ENCODE measurements around the gene CCDC86. TPM values are rescaled to one million over a fixed set of nuclear protein-coding genes. Genes with fewer than 3 reads are reported as not detected.

The CCDC86 gene
- total and polyA plus RNA-seq, 2 of the 4 experiments (the other 2 are of a cell fraction), result 9.5 to 34.0 TPM

DNA sequence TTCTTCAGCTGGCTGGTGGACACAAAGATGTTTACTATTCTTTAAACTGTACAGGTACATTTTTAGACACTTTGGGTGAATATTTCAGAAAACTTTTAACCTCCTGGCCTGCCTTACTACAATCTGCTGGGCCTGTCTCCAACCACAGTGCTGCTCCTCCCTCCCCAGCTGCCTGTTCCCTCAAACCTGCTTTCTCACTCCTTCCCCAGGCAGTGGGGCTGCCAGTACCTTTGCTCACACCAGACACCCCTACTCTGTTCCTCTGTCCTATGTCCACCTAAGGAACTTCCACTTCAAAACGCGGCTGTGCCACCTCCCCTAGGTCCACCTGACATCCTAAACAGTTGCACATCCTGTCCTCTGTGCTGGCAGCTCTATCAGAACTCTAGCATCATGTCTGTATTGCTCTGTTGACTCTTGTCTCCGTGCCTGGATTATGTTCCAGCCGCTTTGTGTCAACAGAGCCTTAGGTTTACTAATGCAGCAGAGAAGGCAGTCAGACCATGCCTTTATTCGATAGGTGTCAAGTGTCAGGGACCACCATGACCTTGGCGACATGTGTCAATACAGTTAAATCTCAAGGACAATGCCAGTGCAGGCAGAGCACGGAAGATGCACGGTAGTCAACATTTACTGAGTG is 38.9 kb downstream of the CCDC86 start:
- POLR2A ChIA-PET (ENCODE audit: unreplicated experiment), result no interaction called here
- Histone ChIP-seq H3K27ac (ENCODE audit: insufficient read depth, low read length) (no peak overlapping the region), H2AFZ (replicated peaks; ENCODE audit: low read length, poor library complexity) (no peak overlapping the region), H3K4me1 (ENCODE audit: control insufficient read depth, insufficient read depth, low read length) (no peaks in the 10 kb centered on the region), H4K91ac (ENCODE audit: insufficient read depth, low read depth, low read length) (no peak overlapping the region), H3K4me3 (ENCODE audit: insufficient read depth, low read depth, low read length) (no peak overlapping the region), H4K5ac (ENCODE audit: low read depth, low read length) (no peak overlapping the region), H2BK20ac (ENCODE audit: low read depth, low read length) (no peak overlapping the region), H4K8ac (ENCODE audit: low read depth in 2 of 2, low read length in 2 of 2) (no peak overlapping the region), H3K27me3 (ENCODE audit: control insufficient read depth, insufficient read depth, low read length) (no peaks in the 10 kb centered on the region), H3K9me1 (ENCODE audit: insufficient read depth, low read length) (no peaks in the 10 kb centered on the region), H3K14ac (replicated peaks; ENCODE audit: low read depth, low read length) (no peak overlapping the region), H3K79me1 (ENCODE audit: low read depth in 1 of 2, low read length in 2 of 2) (no peaks in the 10 kb centered on the region), H3K9me3 (ENCODE audit: control insufficient read depth, insufficient read depth, low read length) (no peaks in the 10 kb centered on the region), H3K4ac (ENCODE audit: low read depth, low read length) (no peak overlapping the region), H2BK120ac (ENCODE audit: low read depth, low read length) (no peak overlapping the region), H3K4me2 (ENCODE audit: low read depth, low read length) (no peak overlapping the region), H3K56ac (ENCODE audit: extremely low read depth, insufficient read depth, low read length) (no peak overlapping the region), H2AK5ac (ENCODE audit: low read depth, low read length) (no peak overlapping the region), H2BK5ac (ENCODE audit: low read depth, low read length, poor library complexity, severe bottlenecking) (no peak overlapping the region), H2AK9ac (replicated peaks; ENCODE audit: low read depth, low read length, poor library complexity) (no peak overlapping the region), H3K23ac (ENCODE audit: low read depth, low read length) (no peak overlapping the region), H3K36me3 (ENCODE audit: control insufficient read depth, insufficient read depth, low read length) (0 out of 2 replicates have a peak, but pooled peaks cover 2% of the 10 kb centered on the region), H3K9ac (ENCODE audit: low read depth, low read length) (no peak overlapping the region), H2BK15ac (ENCODE audit: low read depth, low read length) (no peak overlapping the region), H4K20me1 (ENCODE audit: insufficient read depth, low read length) (no peaks in the 10 kb centered on the region), H3K18ac (ENCODE audit: low read depth, low read length) (no peak overlapping the region)
- no TSS peak for BruUV-seq (replicated peaks)
- dilution Hi-C loops (cut with HindIII; ENCODE audit: low sequenced_read_pairs, unreplicated experiment) (no loop called here), intact Hi-C loops (cut with micrococcal nuclease) (no loop called here), in situ Hi-C loops (cut with MboI; ENCODE audit: low sequenced_read_pairs) (no loop called here)
- 90% methylated on average over 5 of the region's 8 CpGs; no CpG with 5 or more reads in 1 of the 2 experiments for WGBS, 2 experiments (ENCODE audit: extremely low coverage in 2 of 2, insufficient read length in 1 of 2)
- no peak for DNase-seq
- CTCF ChIA-PET, result no interaction called here
- no peak for ATAC-seq (ENCODE audit: low read depth)
- TF ChIP-seq RFX5 (IDR thresholded peaks at IDR 0.05; ENCODE audit: low read depth, low read length), result no peak
- TF ChIP-seq, protein P1, sequence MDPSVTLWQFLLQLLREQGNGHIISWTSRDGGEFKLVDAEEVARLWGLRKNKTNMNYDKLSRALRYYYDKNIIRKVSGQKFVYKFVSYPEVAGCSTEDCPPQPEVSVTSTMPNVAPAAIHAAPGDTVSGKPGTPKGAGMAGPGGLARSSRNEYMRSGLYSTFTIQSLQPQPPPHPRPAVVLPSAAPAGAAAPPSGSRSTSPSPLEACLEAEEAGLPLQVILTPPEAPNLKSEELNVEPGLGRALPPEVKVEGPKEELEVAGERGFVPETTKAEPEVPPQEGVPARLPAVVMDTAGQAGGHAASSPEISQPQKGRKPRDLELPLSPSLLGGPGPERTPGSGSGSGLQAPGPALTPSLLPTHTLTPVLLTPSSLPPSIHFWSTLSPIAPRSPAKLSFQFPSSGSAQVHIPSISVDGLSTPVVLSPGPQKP (IDR thresholded peaks at IDR 0.05; ENCODE audit: borderline replicate concordance, low read depth, low read length), result no peak
- TF ChIP-seq, protein P2, sequence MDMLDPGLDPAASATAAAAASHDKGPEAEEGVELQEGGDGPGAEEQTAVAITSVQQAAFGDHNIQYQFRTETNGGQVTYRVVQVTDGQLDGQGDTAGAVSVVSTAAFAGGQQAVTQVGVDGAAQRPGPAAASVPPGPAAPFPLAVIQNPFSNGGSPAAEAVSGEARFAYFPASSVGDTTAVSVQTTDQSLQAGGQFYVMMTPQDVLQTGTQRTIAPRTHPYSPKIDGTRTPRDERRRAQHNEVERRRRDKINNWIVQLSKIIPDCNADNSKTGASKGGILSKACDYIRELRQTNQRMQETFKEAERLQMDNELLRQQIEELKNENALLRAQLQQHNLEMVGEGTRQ (IDR thresholded peaks at IDR 0.05; ENCODE audit: low read depth, low read length), result no peak
- no peak for TF ChIP-seq POLR2A (IDR thresholded peaks at IDR 0.05; ENCODE audit: low read depth, low read length)
- no peak for TF ChIP-seq BHLHE40 (IDR thresholded peaks at IDR 0.05; ENCODE audit: low read depth, low read length)
- TF ChIP-seq MXI1 (IDR thresholded peaks at IDR 0.05; ENCODE audit: borderline replicate concordance, low read depth, low read length), result no peak
- TF ChIP-seq, protein P3, sequence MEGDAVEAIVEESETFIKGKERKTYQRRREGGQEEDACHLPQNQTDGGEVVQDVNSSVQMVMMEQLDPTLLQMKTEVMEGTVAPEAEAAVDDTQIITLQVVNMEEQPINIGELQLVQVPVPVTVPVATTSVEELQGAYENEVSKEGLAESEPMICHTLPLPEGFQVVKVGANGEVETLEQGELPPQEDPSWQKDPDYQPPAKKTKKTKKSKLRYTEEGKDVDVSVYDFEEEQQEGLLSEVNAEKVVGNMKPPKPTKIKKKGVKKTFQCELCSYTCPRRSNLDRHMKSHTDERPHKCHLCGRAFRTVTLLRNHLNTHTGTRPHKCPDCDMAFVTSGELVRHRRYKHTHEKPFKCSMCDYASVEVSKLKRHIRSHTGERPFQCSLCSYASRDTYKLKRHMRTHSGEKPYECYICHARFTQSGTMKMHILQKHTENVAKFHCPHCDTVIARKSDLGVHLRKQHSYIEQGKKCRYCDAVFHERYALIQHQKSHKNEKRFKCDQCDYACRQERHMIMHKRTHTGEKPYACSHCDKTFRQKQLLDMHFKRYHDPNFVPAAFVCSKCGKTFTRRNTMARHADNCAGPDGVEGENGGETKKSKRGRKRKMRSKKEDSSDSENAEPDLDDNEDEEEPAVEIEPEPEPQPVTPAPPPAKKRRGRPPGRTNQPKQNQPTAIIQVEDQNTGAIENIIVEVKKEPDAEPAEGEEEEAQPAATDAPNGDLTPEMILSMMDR (conservative IDR thresholded peaks at IDR 0.05; ENCODE audit: low read depth, low read length), result no peak
- TF ChIP-seq CEBPB (IDR thresholded peaks at IDR 0.05; ENCODE audit: low read depth, low read length), result no peak
- TF ChIP-seq MAFK (IDR thresholded peaks at IDR 0.05; ENCODE audit: low read depth, low read length), result no peak
- TF ChIP-seq FOS (IDR thresholded peaks at IDR 0.05; ENCODE audit: low read depth, low read length), result no peak
- TF ChIP-seq RAD21 (IDR thresholded peaks at IDR 0.05; ENCODE audit: low read length), result no peak
- TF ChIP-seq RCOR1 (IDR thresholded peaks at IDR 0.05; ENCODE audit: insufficient replicate concordance, low read length), result no peak
- TF ChIP-seq NFE2L2 (IDR thresholded peaks at IDR 0.05; ENCODE audit: low read depth, low read length), result no peak
- no peak for TF ChIP-seq CHD1 (IDR thresholded peaks at IDR 0.05; ENCODE audit: low read depth, low read length)
- TF ChIP-seq MAZ (IDR thresholded peaks at IDR 0.05; ENCODE audit: borderline replicate concordance, low read depth, low read length), result no peak
- no peak for TF ChIP-seq SMC3 (IDR thresholded peaks at IDR 0.05; ENCODE audit: low read depth, low read length)

Data from IMR-90 (cell line).